HepG2 (cell line): ENCODE results near the gene OST4. TPM values are rescaled to one million over a fixed set of nuclear protein-coding genes. Genes with fewer than 3 reads are reported as not detected.
A peak's percentile ranks its signal among the peaks of the same experiment; 100 is the strongest.

ENCODE experiments used
- ARNTL ChIP-seq: sonication (generic); formaldehyde crosslinking; IDR thresholded peaks from 2 replicates; pipeline ENCODE4 v1.4.0; 2020; ENCODE audit warnings: mild to moderate bottlenecking, missing genetic modification reagents
- ASH2L ChIP-seq: fragments of 300-600, 200-600 bp; sonication (generic); IDR thresholded peaks from 2 replicates; pipeline ENCODE4 v1.7.0; 2017; ENCODE audit warnings: low read depth, mild to moderate bottlenecking, moderate library complexity, mixed read lengths, low read length; ENCODE audit not compliant: insufficient read length
- BCL6 ChIP-seq: IDR thresholded peaks from 2 replicates; pipeline ENCODE4 v1.6.1; 2016; ENCODE audit warnings: missing genetic modification reagents, missing compliant biosample characterization
- CHCHD3 ChIP-seq: sonication (generic); formaldehyde crosslinking; IDR thresholded peaks from 2 replicates; pipeline ENCODE4 v1.8.0; 2022; ENCODE audit warnings: mild to moderate bottlenecking, missing genetic modification reagents, moderate library complexity
- ESRRA ChIP-seq: sonication (generic); formaldehyde crosslinking; IDR thresholded peaks from 2 replicates; pipeline ENCODE4 v1.5.1; 2020; ENCODE audit warnings: mild to moderate bottlenecking, low read depth, missing genetic modification reagents
- HINFP ChIP-seq: sonication (generic); formaldehyde crosslinking; IDR thresholded peaks from 2 replicates; pipeline ENCODE4 v1.4.0; 2020; ENCODE audit warnings: low read depth, mild to moderate bottlenecking, missing genetic modification reagents
- HNRNPL ChIP-seq: fragments of 200-400 bp; formaldehyde crosslinking; IDR thresholded peaks from 2 replicates; pipeline ENCODE4 v1.6.1; 2017; ENCODE audit warnings: mild to moderate bottlenecking, low read depth, low read length
- LRRFIP1 ChIP-seq: sonication (generic); formaldehyde crosslinking; conservative IDR thresholded peaks from 2 replicates; pipeline ENCODE4 v1.4.0; 2020; ENCODE audit warnings: missing genetic modification reagents
- MEIS1 ChIP-seq: sonication (generic); formaldehyde crosslinking; IDR thresholded peaks from 2 replicates; pipeline ENCODE4 v1.9.0; 2021; ENCODE audit warnings: mild to moderate bottlenecking, missing genetic modification reagents, moderate library complexity, borderline replicate concordance
- MLXIP ChIP-seq: sonication (generic); formaldehyde crosslinking; IDR thresholded peaks from 2 replicates; pipeline ENCODE4 v1.9.0; 2021; ENCODE audit warnings: missing genetic modification reagents, borderline replicate concordance
- PCBP1 ChIP-seq: fragments of 200-400 bp; formaldehyde crosslinking; IDR thresholded peaks from 2 replicates; pipeline ENCODE4 v1.6.1; 2017; ENCODE audit warnings: mild to moderate bottlenecking, low read depth, low read length, borderline replicate concordance
- RFX5 ChIP-seq: IDR thresholded peaks from 2 replicates; pipeline ENCODE4 v1.6.1; 2011; ENCODE audit warnings: low read depth, low read length, improper control_type of control experiment
- TOPORS ChIP-seq: sonication (generic); formaldehyde crosslinking; IDR thresholded peaks from 2 replicates; pipeline ENCODE4 v1.8.0; 2023; ENCODE audit warnings: mild to moderate bottlenecking, missing genetic modification reagents
- YEATS4 ChIP-seq: sonication (generic); formaldehyde crosslinking; IDR thresholded peaks from 2 replicates; pipeline ENCODE4 v1.4.0; 2020; ENCODE audit warnings: missing genetic modification reagents, borderline replicate concordance
- ZBTB7B ChIP-seq: sonication (generic); formaldehyde crosslinking; IDR thresholded peaks from 2 replicates; pipeline ENCODE4 v1.4.0; 2020; ENCODE audit warnings: missing genetic modification reagents
- ZFY ChIP-seq: sonication (generic); formaldehyde crosslinking; IDR thresholded peaks from 2 replicates; pipeline ENCODE4 v1.4.0; 2020; ENCODE audit warnings: missing genetic modification reagents
- ZNF12 ChIP-seq: sonication (generic); formaldehyde crosslinking; IDR thresholded peaks from 2 replicates; pipeline ENCODE4 v1.5.0; 2020; ENCODE audit warnings: missing genetic modification reagents
- ZNF138 ChIP-seq: sonication (generic); formaldehyde crosslinking; IDR thresholded peaks from 2 replicates; pipeline ENCODE4 v1.5.0; 2020; ENCODE audit warnings: mild to moderate bottlenecking, low read depth, missing genetic modification reagents
- ZNF460 ChIP-seq: sonication (generic); formaldehyde crosslinking; IDR thresholded peaks from 2 replicates; pipeline ENCODE4 v1.5.1; 2020; ENCODE audit warnings: missing genetic modification reagents, mild to moderate bottlenecking, borderline replicate concordance
- ZNF484 ChIP-seq: sonication (generic); formaldehyde crosslinking; IDR thresholded peaks from 2 replicates; pipeline ENCODE4 v1.5.1; 2020; ENCODE audit warnings: mild to moderate bottlenecking, low read depth, missing genetic modification reagents, borderline replicate concordance
- ZNF557 ChIP-seq: sonication (generic); formaldehyde crosslinking; IDR thresholded peaks from 2 replicates; pipeline ENCODE4 v1.4.0; 2020; ENCODE audit warnings: missing genetic modification reagents
- ZNF562 ChIP-seq: sonication (generic); formaldehyde crosslinking; IDR thresholded peaks from 2 replicates; pipeline ENCODE4 v1.8.0; 2022; ENCODE audit warnings: missing genetic modification reagents, borderline replicate concordance
- polyA plus RNA-seq, 8 experiments: library from polyadenylated mRNA; depleted of rRNA in 3 of 8; stranded (reverse) in 7 of 8; unstranded in 1 of 8; fragments of >200 nt; fragmentation: Illumina TruSeq in 4 of 8; extraction: Trizol in 4 of 8; gene quantifications; 2 replicates each; pipeline versions ENCODE4 v1.2.1 to v1.2.3, GENCODE V29; 2011 to 2016; ENCODE audit warnings: low read depth in 4 of 8, missing spikeins in 1 of 8, mixed read lengths in 1 of 8; ENCODE audit not compliant: insufficient read depth in 1 of 8
- total RNA-seq, 5 experiments: library from RNA; depleted of rRNA; stranded (reverse); fragments of >200 nt; fragmentation: Illumina TruSeq; extraction: Trizol; gene quantifications; 2 replicates each; pipeline ENCODE4 v1.2.3, GENCODE V29; 2016; ENCODE audit warnings: low read depth in 1 of 5

Gene OST4
- total and polyA plus RNA-seq, 2 of the 13 experiments (the other 11 are each of a cell fraction or from before 2014, with no cell fraction given) = 498 to 584 TPM

GRCh38 chr2:27086724-27087593, 15.5 kb upstream of the OST4 start, which contains the start of gene KHK (continued):
- TF ChIP-seq YEATS4 (CRISPR knock-in tag) (no peak; the same call in 1 of the 2 replicates), ZNF460 (CRISPR knock-in tag) (no peak), ARNTL (CRISPR knock-in tag) (peak; percentile 30), ZFY (CRISPR knock-in tag) (peak; percentile 84), ZNF484 (CRISPR knock-in tag) (0 out of 2 replicates have a peak, but pooled peaks have one; percentile 18), HNRNPL (0 out of 2 replicates have a peak, but pooled peaks have one; percentile 36), MEIS1 (CRISPR knock-in tag) (peak; percentile 21; the same call in 1 of the 2 replicates), CHCHD3 (CRISPR knock-in tag) (peak; percentile 86; the same call in 1 of the 2 replicates), BCL6 (CRISPR knock-in tag) (0 out of 2 replicates have a peak, but pooled peaks have one; percentile 3), ESRRA (CRISPR knock-in tag) (no peak), TOPORS (CRISPR knock-in tag) (peak; percentile 39; the same call in 1 of the 2 replicates), PCBP1 (0 out of 2 replicates have a peak, but pooled peaks have one; percentile 48), RFX5 (no peak), ZNF138 (CRISPR knock-in tag) (peak; percentile 51; the same call in 1 of the 2 replicates), ASH2L (peak; percentile 41), ZNF557 (CRISPR knock-in tag) (0 out of 2 replicates have a peak, but pooled peaks have one; percentile 7), ZNF12 (CRISPR knock-in tag) (0 out of 2 replicates have a peak, but pooled peaks have one; percentile 6), LRRFIP1 (CRISPR knock-in tag) (no peak), MLXIP (CRISPR knock-in tag) (no peak), ZNF562 (CRISPR knock-in tag) (no peak), ZBTB7B (CRISPR knock-in tag) (peak; percentile 34; the same call in 1 of the 2 replicates), HINFP (CRISPR knock-in tag) (peak; percentile 75; the same call in 1 of the 2 replicates)
